ENCODE results near the gene MYOM1.

The MYOM1 gene

GRCh38 chr18:3216987-3217386 is 2.8 kb downstream of the MYOM1 start:
- H3K36me3 ChIP-seq (replicated peaks; ENCODE audit: insufficient read depth, low read length): no peaks in the 10 kb centered on the region
- H3K4me2 ChIP-seq (ENCODE audit: low read depth, low read length): no peak overlapping the region
- no peak for DNase-seq
- no peak overlapping the region for H3K9ac ChIP-seq (ENCODE audit: low read length)
- TF ChIP-seq EZH2phosphoT487 (IDR thresholded peaks at IDR 0.05; ENCODE audit: low read length) (no peak), EZH2 (optimal IDR thresholded peaks at IDR 0.05; ENCODE audit: low read depth, low read length) (no peak), CTCF (IDR thresholded peaks at IDR 0.05; ENCODE audit: low read length) (no peak)
- no peaks in the 10 kb centered on the region for H3K9me2 ChIP-seq (replicated peaks; ENCODE audit: insufficient read depth, low read length)
- H4K20me1 ChIP-seq (ENCODE audit: insufficient read depth, low read length): no peaks in the 10 kb centered on the region
- H3K79me2 ChIP-seq (ENCODE audit: low read length): no peaks in the 10 kb centered on the region
- no peak overlapping the region for H2AFZ ChIP-seq (ENCODE audit: low read length)
- no peak overlapping the region for H3K4me3 ChIP-seq (ENCODE audit: low read length)
- H3K27ac ChIP-seq (ENCODE audit: low read length): no peak overlapping the region
- peaks cover 13% of the 10 kb centered on the region for H3K4me1 ChIP-seq (ENCODE audit: low read length)
- H3K27me3 ChIP-seq (replicated peaks; ENCODE audit: insufficient read depth, low read length): no peaks in the 10 kb centered on the region
- no peaks in the 10 kb centered on the region for H3K9me3 ChIP-seq (replicated peaks; ENCODE audit: insufficient read depth, low read length)
- H3F3A ChIP-seq (ENCODE audit: insufficient read depth, low read length): no peaks in the 10 kb centered on the region; the same call in 1 of the 2 replicates

- DNase-seq: no peak
- no peak for TF ChIP-seq CTCF (IDR thresholded peaks at IDR 0.05; ENCODE audit: low read length)
- no peak for TF ChIP-seq EZH2 (optimal IDR thresholded peaks at IDR 0.05; ENCODE audit: low read depth, low read length)
- TF ChIP-seq EZH2phosphoT487 (IDR thresholded peaks at IDR 0.05; ENCODE audit: low read length): no peak
- Histone ChIP-seq H3K9me2 (replicated peaks; ENCODE audit: insufficient read depth, low read length) (no peaks in the 10 kb centered on the region), H3K27me3 (replicated peaks; ENCODE audit: insufficient read depth, low read length) (no peaks in the 10 kb centered on the region), H3K36me3 (replicated peaks; ENCODE audit: insufficient read depth, low read length) (no peaks in the 10 kb centered on the region), H4K20me1 (ENCODE audit: insufficient read depth, low read length) (no peaks in the 10 kb centered on the region), H2AFZ (ENCODE audit: low read length) (no peak overlapping the region), H3K27ac (ENCODE audit: low read length) (no peak overlapping the region), H3K4me1 (ENCODE audit: low read length) (peaks cover 18% of the 10 kb centered on the region), H3K9me3 (replicated peaks; ENCODE audit: insufficient read depth, low read length) (no peaks in the 10 kb centered on the region), H3K79me2 (ENCODE audit: low read length) (no peaks in the 10 kb centered on the region), H3F3A (ENCODE audit: insufficient read depth, low read length) (no peaks in the 10 kb centered on the region; the same call in 1 of the 2 replicates), H3K4me3 (ENCODE audit: low read length) (no peak overlapping the region), H3K9ac (ENCODE audit: low read length) (no peak overlapping the region), H3K4me2 (ENCODE audit: low read depth, low read length) (no peak overlapping the region)
Measured at GRCh38 chr18:3214855-3215637, 4.7 kb downstream of the MYOM1 start.

GRCh38 chr18:3213300-3214059 is 6.3 kb downstream of the MYOM1 start:
- no peaks in the 10 kb centered on the region for H4K20me1 ChIP-seq (ENCODE audit: insufficient read depth, low read length)
- no peaks in the 10 kb centered on the region for H3K9me3 ChIP-seq (replicated peaks; ENCODE audit: insufficient read depth, low read length)
- no peaks in the 10 kb centered on the region for H3K9me2 ChIP-seq (replicated peaks; ENCODE audit: insufficient read depth, low read length)
- H3K27me3 ChIP-seq (replicated peaks; ENCODE audit: insufficient read depth, low read length): no peaks in the 10 kb centered on the region
- no peaks in the 10 kb centered on the region for H3K36me3 ChIP-seq (replicated peaks; ENCODE audit: insufficient read depth, low read length)
- H2AFZ ChIP-seq (ENCODE audit: low read length): peak overlapping the region; percentile 9; the same call in 1 of the 2 replicates
- no peak overlapping the region; the same call in 1 of the 2 replicates for H3K27ac ChIP-seq (ENCODE audit: low read length)
- H3F3A ChIP-seq (ENCODE audit: insufficient read depth, low read length): no peaks in the 10 kb centered on the region; the same call in 1 of the 2 replicates
- DNase-seq: peak; percentile 25
- H3K4me1 ChIP-seq (ENCODE audit: low read length): peaks cover 18% of the 10 kb centered on the region
- no peaks in the 10 kb centered on the region for H3K79me2 ChIP-seq (ENCODE audit: low read length)
- peak overlapping the region; percentile 7; the same call in 1 of the 2 replicates for H3K4me2 ChIP-seq (ENCODE audit: low read depth, low read length)
- no peak for TF ChIP-seq EZH2phosphoT487 (IDR thresholded peaks at IDR 0.05; ENCODE audit: low read length)
- TF ChIP-seq EZH2 (optimal IDR thresholded peaks at IDR 0.05; ENCODE audit: low read depth, low read length): no peak
- no peak for TF ChIP-seq CTCF (IDR thresholded peaks at IDR 0.05; ENCODE audit: low read length)
- H3K9ac ChIP-seq (ENCODE audit: low read length): no peak overlapping the region
- no peak overlapping the region for H3K4me3 ChIP-seq (ENCODE audit: low read length)

All from MM.1S (cell line).